Tibial artery (tissue), 4 donors: Measurements from ENCODE around the gene KDELR3.
A peak's percentile ranks its signal among the peaks of the same experiment; 100 is the strongest.
"Not testable (repeated sequence)": the region's sequence is repeated elsewhere in the genome, so short reads cannot be mapped to it uniquely, and the experiment has no call there.

ENCODE experiments used
- DNase-seq, 2 donors: peaks; one replicate each; pipeline ENCODE4 v3.0.0-alpha.2; 2019
- H3K27ac ChIP-seq, 2 donors: fragments of 200-600 bp; sonication (generic) in 1 of 2; 1 replicate in 1 of 2; 2 replicates in 1 of 2; pipeline ENCODE4 v1.5.1; 2018 to 2019; ENCODE audit warnings: mild to moderate bottlenecking in 1 of 2
- H3K27me3 ChIP-seq, 2 donors: fragments of 200-600 bp; sonication (generic) in 1 of 2; one replicate each; pipeline versions ENCODE4 v1.5.1 to v1.6.0; 2016 to 2019
- H3K36me3 ChIP-seq, 3 donors: fragments of 200-600 bp; sonication (generic) in 2 of 3; one replicate each; pipeline ENCODE4 v1.5.1; 2016 to 2019; ENCODE audit warnings: mild to moderate bottlenecking in 2 of 3
- H3K4me1 ChIP-seq, 4 donors: fragments of 200-600 bp; sonication (generic) in 2 of 4; 1 replicate in 3 of 4; 2 replicates in 1 of 4; pipeline ENCODE4 v1.5.1; 2016 to 2019
- H3K4me3 ChIP-seq, 2 donors: fragments of 200-600 bp; sonication (generic) in 1 of 2; 1 replicate in 1 of 2; 2 replicates in 1 of 2; pipeline ENCODE4 v1.5.1; 2018 to 2019; ENCODE audit warnings: mild to moderate bottlenecking in 2 of 2
- H3K9me3 ChIP-seq, 3 donors: fragments of 200-600 bp; sonication (generic) in 1 of 3; one replicate each; pipeline ENCODE4 v1.5.1; 2016 to 2019
- CTCF ChIP-seq, 2 experiments: fragments of 200-600 bp in 1 of 2; fragments of 450-650 bp in 1 of 2; IDR thresholded peaks; one replicate each; pipeline ENCODE4 v1.5.1; 2017 to 2019; ENCODE audit warnings: antibody characterized with exemption in 2 of 2, mild to moderate bottlenecking in 1 of 2, moderate library complexity in 1 of 2
- intact Hi-C: fragments of 100-400 bp; cut with DNase I; formaldehyde crosslinking; loops from one replicate; pipeline ENCODE4 v1.15.0; 2023; ENCODE audit warnings: low total_unique reads

Gene KDELR3

GRCh38 chr22:38467438-38467903 is 425 bp upstream of the KDELR3 start:
- H3K27me3 ChIP-seq = peaks cover 0 to 38% of the 10 kb centered on the region in 2 donors
- no peaks in the 10 kb centered on the region for H3K9me3 ChIP-seq

GRCh38 chr22:38468443-38469305 is 778 bp downstream of the KDELR3 start:
- peaks cover 0 to 31% of the 10 kb centered on the region in 2 donors for H3K27me3 ChIP-seq
- intact Hi-C loops = no loop called here
- peak in 1 of 2 donors; percentile 61 for DNase-seq

More at GRCh38 chr22:38467438-38467903, 425 bp upstream of the KDELR3 start:
- Histone ChIP-seq H3K27ac (peak overlapping the region in 1 of 2 donors; percentile 34), H3K4me3 (peak overlapping the region; percentile 45 to 56), H3K4me1 (peaks cover 0 to 17% (median 12%) of the 10 kb centered on the region in 4 donors), H3K36me3 (no peaks in the 10 kb centered on the region)
- intact Hi-C loops = no loop called here
- peak in 1 of 2 donors; percentile 64 for DNase-seq
- TF ChIP-seq CTCF (IDR thresholded peaks at IDR 0.05) = no peak

GRCh38 chr22:38469306-38469781 is 1.4 kb downstream of the KDELR3 start:
- no peaks in the 10 kb centered on the region for H3K36me3 ChIP-seq
- no peak for TF ChIP-seq CTCF (IDR thresholded peaks at IDR 0.05)
- H3K27me3 ChIP-seq = peaks cover 0 to 31% of the 10 kb centered on the region in 2 donors
- H3K4me3 ChIP-seq = peak overlapping the region in 1 of 2 donors; percentile 56
- intact Hi-C loops = no loop called here
- H3K9me3 ChIP-seq = no peaks in the 10 kb centered on the region
- peak in 1 of 2 donors; percentile 39 for DNase-seq
- H3K4me1 ChIP-seq = peaks cover 0 to 17% (median 12%) of the 10 kb centered on the region in 4 donors
- H3K27ac ChIP-seq = no peak overlapping the region

More at GRCh38 chr22:38468443-38469305, 778 bp downstream of the KDELR3 start:
- TF ChIP-seq CTCF (IDR thresholded peaks at IDR 0.05) = no peak
- Histone ChIP-seq H3K4me3 (peak overlapping the region; percentile 45 to 56), H3K4me1 (peaks cover 0 to 17% (median 12%) of the 10 kb centered on the region in 4 donors), H3K27ac (peak overlapping the region; percentile 34 to 39), H3K9me3 (no peaks in the 10 kb centered on the region), H3K36me3 (no peaks in the 10 kb centered on the region)

- H3K4me1 ChIP-seq = peaks cover 0 to 17% (median 12%) of the 10 kb centered on the region in 4 donors
- intact Hi-C loops = not testable (repeated sequence)
These were observed 2.3 kb downstream of the KDELR3 start for GRCh38 chr22:38470179-38470578.

GRCh38 chr22:38471237-38471636 is 3.3 kb downstream of the KDELR3 start:
- intact Hi-C loops = no loop called here
- H3K9me3 ChIP-seq = no peaks in the 10 kb centered on the region
- H3K36me3 ChIP-seq = no peaks in the 10 kb centered on the region
- peaks cover 0 to 17% (median 12%) of the 10 kb centered on the region in 4 donors for H3K4me1 ChIP-seq
- peak in 1 of 2 donors; percentile 53 for DNase-seq
- no peak overlapping the region for H3K4me3 ChIP-seq
- no peak overlapping the region for H3K27ac ChIP-seq
- H3K27me3 ChIP-seq = peaks cover 0 to 20% of the 10 kb centered on the region in 2 donors
- no peak for TF ChIP-seq CTCF (IDR thresholded peaks at IDR 0.05)

More at GRCh38 chr22:38470179-38470578, 2.3 kb downstream of the KDELR3 start:
- H3K27ac ChIP-seq, H3K9me3 ChIP-seq, H3K36me3 ChIP-seq, H3K4me3 ChIP-seq: not testable (repeated sequence)
- DNase-seq = peak in 1 of 2 donors; percentile 42
- H3K27me3 ChIP-seq = peaks cover 0 to 31% of the 10 kb centered on the region in 2 donors
